PC-9 (cell line): Measurements from ENCODE around the gene PPP3R1.

ENCODE experiments used
- CTCF ChIP-seq: fragments of 200-600 bp; sonication (generic); conservative IDR thresholded peaks from 2 replicates; pipeline ENCODE4 v1.6.1; 2017; ENCODE audit warnings: mixed run types, antibody characterized with exemption, mild to moderate bottlenecking, moderate library complexity
- EZH2 ChIP-seq: fragments of 200-600 bp; sonication (generic); IDR thresholded peaks from 2 replicates; pipeline ENCODE4 v1.8.0; 2017; ENCODE audit warnings: antibody characterized with exemption, low read depth

- TF ChIP-seq CTCF (no peak), EZH2 (no peak)
These were observed 79.8 kb downstream of the PPP3R1 start for GRCh38 chr2:68172521-68172920.
